GM18867 (cell line): ENCODE measurements around the gene TLR2.
"Not testable (repeated sequence)": the region's sequence is repeated elsewhere in the genome, so short reads cannot be mapped to it uniquely, and the experiment has no call there.

Experiments
- ATAC-seq: cut with Tn5 transposase; IDR thresholded peaks from one replicate; pipeline ENCODE4 v1.9.1; 2021; ENCODE audit warnings: mild to moderate bottlenecking, moderate library complexity; ENCODE audit not compliant: unreplicated experiment

The TLR2 gene

DNA sequence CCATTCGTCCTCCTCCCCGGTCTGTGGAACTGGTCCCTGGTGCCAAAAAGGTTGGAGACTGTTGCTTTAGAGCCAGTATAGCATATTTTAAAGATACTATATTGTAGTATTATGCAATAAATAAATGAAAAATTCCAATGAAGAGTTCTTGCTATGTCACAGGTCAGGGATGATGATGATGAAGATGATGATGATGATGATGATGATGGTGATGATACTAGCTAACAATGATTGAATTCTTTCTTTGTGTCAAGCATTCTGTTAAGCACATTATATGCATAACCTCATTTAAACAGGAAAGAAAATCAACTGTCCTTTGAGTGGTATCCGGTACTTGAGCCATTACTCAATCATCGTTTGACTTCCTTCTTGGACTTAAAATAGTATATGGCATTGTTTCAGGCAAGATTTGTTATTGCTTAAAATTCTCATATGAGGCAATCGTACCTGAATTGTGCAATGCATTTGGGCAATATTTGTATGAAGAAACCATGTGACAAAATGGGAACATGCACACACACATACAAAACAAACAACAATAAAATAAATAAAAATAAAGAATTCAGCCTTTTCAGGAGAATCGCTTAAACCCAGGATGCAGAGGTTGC, 22.8 kb upstream of the TLR2 start:
- ATAC-seq: no peak

DNA sequence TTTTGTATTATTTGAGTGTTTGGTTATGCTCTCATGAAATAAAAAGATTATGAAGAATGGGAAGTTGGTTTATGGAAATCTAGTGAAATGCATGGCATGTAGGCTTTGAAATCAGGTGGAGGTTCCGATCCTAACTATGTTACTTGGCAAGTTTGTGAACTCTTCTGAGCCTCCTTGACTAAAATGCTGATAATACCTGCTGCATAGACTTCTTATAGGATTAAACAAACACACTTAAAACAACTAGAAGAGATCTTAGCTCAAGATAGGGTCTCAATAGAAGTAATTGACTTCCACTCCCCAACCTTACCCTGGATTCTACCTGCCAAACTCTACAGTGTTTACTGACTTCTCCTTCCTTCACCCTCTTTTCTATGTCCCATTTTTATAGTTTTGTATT, 22.2 kb upstream of the TLR2 start:
- ATAC-seq: no peak

DNA sequence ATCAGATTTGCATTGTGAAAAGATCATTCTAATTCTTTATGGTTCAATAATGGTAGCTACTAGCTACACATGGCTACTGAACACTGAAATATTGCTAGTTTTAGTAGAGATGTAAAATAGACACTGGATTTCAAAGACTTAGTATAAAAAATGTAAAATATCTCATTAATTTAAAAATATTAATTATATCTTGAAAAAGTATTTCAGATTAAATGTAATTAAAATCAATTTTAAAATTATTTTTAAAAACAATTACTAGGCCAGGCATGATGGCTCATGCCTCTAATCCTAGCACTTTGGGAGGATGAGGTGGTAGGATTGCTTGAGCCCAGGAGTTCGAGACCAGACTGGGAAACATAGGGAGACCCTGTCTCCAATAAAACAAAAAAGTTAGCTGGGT, 20.4 kb upstream of the TLR2 start:
- no peak for ATAC-seq

DNA sequence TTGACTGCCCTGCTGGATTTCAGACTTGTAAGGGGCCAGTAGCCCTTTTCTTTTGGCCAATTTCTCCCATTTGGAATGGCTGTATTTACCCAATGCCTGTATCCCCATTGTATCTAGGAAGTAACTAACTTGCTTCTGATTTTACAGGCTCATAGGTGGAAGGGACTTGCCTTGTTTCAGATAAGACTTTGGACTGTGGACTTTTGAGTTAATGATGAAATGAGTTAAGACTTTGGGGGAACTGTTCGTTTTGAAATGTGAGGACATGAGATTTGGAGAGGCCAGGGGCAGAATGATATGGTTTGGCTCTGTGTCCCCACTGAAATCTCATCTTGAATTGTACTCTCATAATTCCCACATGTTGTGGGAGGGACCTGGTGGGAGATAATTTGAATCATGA, 17.6 kb upstream of the TLR2 start:
- ATAC-seq: not testable (repeated sequence)

GRCh38 chr4:153668647-153669046, 15.4 kb upstream of the TLR2 start:
- ATAC-seq: no peak

DNA sequence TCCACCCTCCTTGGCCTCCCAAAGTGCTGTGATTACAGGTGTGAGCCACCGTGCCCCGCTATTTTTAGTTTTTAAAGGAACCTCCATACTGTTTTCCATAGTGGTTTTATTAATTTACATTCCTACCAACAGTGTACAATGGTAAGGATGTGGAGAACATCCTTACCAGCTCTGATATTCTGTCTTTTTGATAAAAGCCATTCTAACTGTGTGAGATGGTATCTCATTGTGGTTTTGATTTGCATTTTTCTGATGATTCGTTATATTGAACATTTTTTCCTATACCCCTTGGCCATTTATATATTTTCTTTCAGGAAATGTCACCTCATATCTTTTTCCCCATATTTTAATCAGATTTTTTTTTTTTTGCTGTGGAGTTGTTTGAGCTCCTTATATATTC, 14.2 kb upstream of the TLR2 start:
- no peak for ATAC-seq

- ATAC-seq: no peak
These were observed 7.6 kb upstream of the TLR2 start for GRCh38 chr4:153676486-153676885.

- ATAC-seq: no peak
These were observed 7.1 kb upstream of the TLR2 start for GRCh38 chr4:153676984-153677383.

GRCh38 chr4:153679486-153679885, 4.6 kb upstream of the TLR2 start:
- no peak for ATAC-seq

DNA sequence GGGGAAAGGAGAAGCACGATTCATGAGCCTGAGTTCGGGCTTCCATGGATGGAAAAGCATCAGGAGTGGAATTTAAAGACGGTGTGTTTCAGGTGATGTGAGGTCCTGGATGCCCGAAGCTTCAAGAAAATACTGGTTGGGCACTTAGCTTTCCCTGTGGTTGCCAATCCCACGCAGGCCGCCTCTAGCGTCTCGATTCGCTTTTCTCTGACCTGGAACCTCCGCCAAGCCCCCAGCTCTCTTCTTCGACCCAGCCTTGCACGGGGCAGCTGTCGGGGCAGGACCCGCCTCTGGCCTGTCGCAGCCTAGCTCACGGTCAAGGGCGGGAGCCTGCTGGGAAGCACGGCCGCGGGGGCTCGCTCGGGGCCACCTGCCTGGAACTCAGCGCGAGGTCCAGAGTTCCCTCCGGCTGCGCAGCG, 308 bp upstream of the TLR2 start:
- no peak for ATAC-seq

GRCh38 chr4:153684971-153685371, 891 bp downstream of the TLR2 start:
- peak; percentile 17 for ATAC-seq

- ATAC-seq: no peak
These were observed 20.4 kb downstream of the TLR2 start for GRCh38 chr4:153704522-153704921.

DNA sequence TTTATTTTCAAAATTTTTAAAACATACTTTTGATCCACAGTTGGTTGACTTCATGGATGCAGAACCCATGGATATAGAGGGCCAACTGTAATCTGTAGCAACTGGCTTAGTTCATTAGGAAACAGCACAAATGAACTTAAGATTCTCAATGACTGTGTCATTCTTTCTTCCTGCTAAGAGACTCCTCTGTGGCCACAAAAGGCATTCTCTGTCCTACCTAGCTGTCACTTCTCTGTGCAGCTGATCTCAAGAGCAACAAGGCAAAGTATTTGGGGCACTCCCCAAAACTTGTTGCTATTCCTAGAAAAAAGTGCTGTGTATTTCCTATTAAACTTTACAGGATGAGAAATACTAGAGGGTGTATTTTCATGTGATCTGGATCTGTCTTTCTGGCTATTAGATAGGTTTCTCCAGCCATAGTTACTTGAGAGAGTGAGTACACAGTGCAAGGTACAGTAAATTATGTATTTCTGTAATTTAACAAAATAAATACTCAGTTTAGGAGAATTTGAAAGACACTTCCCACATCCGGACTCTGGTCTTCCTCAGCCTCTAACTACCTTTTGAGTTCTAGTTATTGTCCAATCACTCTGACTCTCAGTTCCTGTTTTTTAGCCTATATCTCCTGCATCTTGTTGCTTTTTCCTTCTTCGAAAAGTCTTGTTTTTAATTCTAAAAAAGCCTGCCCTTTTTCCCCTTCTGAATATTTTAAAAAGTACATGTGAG, 21.8 kb downstream of the TLR2 start:
- ATAC-seq: peak; percentile 60

DNA sequence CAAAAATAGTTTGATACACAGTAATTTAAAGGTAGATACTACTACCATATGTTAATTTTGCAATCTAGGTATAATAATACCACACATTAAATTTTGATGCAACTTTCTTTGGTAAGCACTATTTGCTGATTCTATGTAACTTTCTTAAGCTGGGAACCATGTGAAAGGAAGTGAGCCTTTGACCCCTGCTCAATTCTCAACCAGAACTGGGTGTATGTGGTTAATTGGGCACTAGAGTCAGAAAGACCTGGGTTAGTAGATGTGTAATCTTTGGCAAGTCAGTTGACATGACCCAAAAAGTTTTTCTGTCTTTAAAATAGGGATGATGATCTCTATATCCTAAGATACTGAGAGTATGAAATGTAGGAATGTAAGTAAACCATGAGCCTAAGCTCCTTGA, 22.4 kb downstream of the TLR2 start:
- ATAC-seq: peak; percentile 33

DNA sequence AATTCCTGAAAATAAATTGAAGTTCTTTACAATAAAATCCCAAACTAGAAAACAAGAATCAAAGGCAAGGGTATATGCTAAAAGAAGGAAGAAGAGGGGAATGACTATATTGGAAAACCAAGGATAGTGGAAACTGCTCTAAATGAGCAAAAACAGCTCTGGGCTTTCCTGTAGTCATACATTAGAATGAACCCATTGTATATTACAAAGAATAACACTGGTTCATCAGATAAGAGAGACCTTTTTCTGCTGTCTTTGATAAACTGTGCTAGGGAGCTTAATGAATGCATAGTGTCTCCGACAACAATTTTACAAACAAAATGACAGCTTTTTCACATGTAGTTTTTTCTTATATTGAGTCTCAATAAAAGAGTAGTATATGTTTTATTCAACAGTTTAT, 26.6 kb downstream of the TLR2 start:
- no peak for ATAC-seq

- ATAC-seq: no peak
These were observed 30.0 kb downstream of the TLR2 start for GRCh38 chr4:153713866-153714646.

DNA sequence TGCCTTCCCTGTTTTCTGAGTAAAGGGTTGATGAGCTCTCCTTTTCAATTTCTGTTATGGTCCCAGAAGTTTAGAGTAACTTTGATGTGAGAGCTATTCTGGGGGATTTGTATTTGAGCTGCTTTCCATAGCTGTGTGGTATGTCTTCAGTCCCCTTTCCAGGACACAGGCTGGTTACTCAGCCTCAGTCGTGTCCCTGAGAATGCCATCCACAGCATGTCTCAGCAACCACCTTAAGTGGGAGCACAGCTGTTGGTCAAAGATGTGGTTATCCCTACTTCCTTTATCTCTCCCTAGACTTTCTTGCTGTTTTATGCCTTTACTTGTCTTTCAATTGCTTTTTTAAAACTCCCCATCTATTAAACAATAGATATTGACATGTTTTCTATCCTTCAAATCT, 38.0 kb downstream of the TLR2 start:
- ATAC-seq: no peak

DNA sequence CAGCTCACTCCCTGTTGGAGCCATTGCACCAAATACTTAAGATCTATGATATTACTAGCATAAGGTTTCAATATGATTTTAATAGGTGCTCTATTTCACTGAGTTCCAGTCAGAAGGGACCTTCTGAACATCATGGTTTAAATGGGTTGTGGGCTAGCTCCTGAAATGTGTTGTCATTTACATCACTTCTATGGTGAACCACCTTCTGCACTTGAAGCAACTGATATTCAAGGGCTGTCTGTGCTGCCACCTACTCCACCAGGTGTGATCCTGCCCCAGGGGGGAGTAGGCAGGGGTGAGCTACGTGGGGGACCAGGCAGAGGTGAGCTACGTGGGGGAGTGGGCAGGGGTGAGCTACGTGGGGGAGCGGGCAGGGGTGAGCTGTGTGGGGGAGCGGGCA, 40.5 kb downstream of the TLR2 start:
- no peak for ATAC-seq

GRCh38 chr4:153725136-153725830, 41.2 kb downstream of the TLR2 start:
- ATAC-seq: no peak

DNA sequence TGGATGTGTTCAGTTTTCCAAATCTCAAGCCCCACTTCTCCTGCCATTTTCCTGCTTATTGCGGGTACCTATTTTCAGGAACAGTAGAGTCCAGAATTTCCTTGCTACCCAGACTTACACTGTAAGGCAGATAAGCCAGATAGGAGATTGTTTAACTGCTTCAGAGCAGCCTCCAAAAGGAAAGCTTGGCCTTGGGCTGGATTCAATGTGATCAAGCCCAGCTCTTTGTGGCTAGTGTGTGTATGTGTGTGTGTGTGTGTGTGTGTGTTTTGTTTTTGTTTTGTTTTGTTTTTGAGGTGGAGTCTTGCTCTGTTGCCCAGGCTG, 41.7 kb downstream of the TLR2 start:
- no peak for ATAC-seq

DNA sequence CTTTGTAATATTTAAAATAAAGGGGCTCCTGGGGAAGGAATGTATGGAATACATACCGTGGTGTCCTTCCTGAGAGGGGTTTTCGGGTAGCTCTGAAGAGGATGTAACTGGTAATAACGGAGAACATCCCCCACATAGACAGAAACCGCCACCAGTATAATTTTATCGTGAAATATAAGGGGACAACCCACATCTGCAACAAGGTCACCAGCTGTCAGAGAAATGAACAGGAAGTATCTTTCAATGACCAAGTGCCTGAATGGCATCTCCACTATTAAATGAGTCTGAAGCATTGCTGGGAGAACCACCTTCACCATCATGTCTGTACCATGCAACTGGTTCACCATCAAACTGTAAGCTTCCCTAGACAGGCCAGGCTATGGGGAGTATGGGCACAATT, 44.1 kb downstream of the TLR2 start:
- peak; percentile 31 for ATAC-seq

DNA sequence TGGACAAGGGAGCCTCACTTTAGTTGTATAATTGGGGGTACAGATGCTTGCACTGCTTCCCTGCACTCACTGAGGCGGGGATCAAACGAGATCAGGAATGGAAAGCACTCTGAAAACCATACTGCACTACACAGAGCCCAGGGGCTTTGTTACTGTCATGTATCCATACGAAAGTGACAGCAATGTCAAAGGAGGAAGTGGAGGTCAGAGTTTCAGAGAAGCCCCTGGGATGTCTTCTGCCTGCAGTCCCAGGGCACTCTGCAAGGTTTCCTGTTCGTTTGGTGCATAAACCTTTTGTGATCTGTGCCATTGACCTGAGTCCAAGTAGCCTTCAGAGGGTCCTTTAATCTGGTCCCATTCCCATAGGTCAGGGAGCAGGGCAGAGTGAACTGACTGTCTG, 44.6 kb downstream of the TLR2 start:
- ATAC-seq: peak; percentile 46
